ENCODE data around the gene RALGAPA2. TPM values are rescaled to one million over a fixed set of nuclear protein-coding genes. Genes with fewer than 3 reads are reported as not detected.

Gene RALGAPA2
- total RNA-seq, 1 donor = 6.2 TPM

- TF ChIP-seq, protein P1, sequence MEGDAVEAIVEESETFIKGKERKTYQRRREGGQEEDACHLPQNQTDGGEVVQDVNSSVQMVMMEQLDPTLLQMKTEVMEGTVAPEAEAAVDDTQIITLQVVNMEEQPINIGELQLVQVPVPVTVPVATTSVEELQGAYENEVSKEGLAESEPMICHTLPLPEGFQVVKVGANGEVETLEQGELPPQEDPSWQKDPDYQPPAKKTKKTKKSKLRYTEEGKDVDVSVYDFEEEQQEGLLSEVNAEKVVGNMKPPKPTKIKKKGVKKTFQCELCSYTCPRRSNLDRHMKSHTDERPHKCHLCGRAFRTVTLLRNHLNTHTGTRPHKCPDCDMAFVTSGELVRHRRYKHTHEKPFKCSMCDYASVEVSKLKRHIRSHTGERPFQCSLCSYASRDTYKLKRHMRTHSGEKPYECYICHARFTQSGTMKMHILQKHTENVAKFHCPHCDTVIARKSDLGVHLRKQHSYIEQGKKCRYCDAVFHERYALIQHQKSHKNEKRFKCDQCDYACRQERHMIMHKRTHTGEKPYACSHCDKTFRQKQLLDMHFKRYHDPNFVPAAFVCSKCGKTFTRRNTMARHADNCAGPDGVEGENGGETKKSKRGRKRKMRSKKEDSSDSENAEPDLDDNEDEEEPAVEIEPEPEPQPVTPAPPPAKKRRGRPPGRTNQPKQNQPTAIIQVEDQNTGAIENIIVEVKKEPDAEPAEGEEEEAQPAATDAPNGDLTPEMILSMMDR (IDR thresholded peaks at IDR 0.05; ENCODE audit: extremely low read depth, low read depth, low read length) = no peak
- H2AFZ ChIP-seq (ENCODE audit: low read length) = peak overlapping the region; percentile 50
- peak; percentile 78 for DNase-seq (ENCODE audit: insufficient read length, low spot score, missing footprints)
- H3K79me2 ChIP-seq (ENCODE audit: insufficient read depth, low read length) = no peaks in the 10 kb centered on the region
- H3K4me2 ChIP-seq (ENCODE audit: insufficient read depth, low read length) = peak overlapping the region; percentile 49
- no peaks in the 10 kb centered on the region for H3K27me3 ChIP-seq (ENCODE audit: insufficient read depth, low read length)
- no peak overlapping the region for H3K4me3 ChIP-seq (ENCODE audit: insufficient read depth, low read length)
- no peaks in the 10 kb centered on the region for H3K36me3 ChIP-seq (ENCODE audit: insufficient read depth, low read length)
- H4K20me1 ChIP-seq (ENCODE audit: insufficient read depth, low read length) = no peaks in the 10 kb centered on the region
- peak overlapping the region; percentile 33 for H3K27ac ChIP-seq (ENCODE audit: low read depth, low read length)
- peaks cover 3% of the 10 kb centered on the region for H3K4me1 ChIP-seq (ENCODE audit: insufficient read depth, low read length)
- no peaks in the 10 kb centered on the region for H3K9me3 ChIP-seq (ENCODE audit: low read depth, low read length)
Observed at GRCh38 chr20:20457392-20458126, 254.9 kb downstream of the RALGAPA2 start.

- H2AFZ ChIP-seq (ENCODE audit: low read length) = no peak overlapping the region
- H4K20me1 ChIP-seq (ENCODE audit: insufficient read depth, low read length) = no peaks in the 10 kb centered on the region
- H3K36me3 ChIP-seq (ENCODE audit: insufficient read depth, low read length) = no peaks in the 10 kb centered on the region
- H3K4me1 ChIP-seq (ENCODE audit: insufficient read depth, low read length) = peaks cover 3% of the 10 kb centered on the region
- no peaks in the 10 kb centered on the region for H3K27me3 ChIP-seq (ENCODE audit: insufficient read depth, low read length)
- H3K4me3 ChIP-seq (ENCODE audit: insufficient read depth, low read length) = no peak overlapping the region
- H3K79me2 ChIP-seq (ENCODE audit: insufficient read depth, low read length) = no peaks in the 10 kb centered on the region
- H3K4me2 ChIP-seq (ENCODE audit: insufficient read depth, low read length) = no peak overlapping the region
- H3K9me3 ChIP-seq (ENCODE audit: low read depth, low read length) = no peaks in the 10 kb centered on the region
- DNase-seq (ENCODE audit: insufficient read length, low spot score, missing footprints) = no peak
- TF ChIP-seq, protein P1 (IDR thresholded peaks at IDR 0.05; ENCODE audit: extremely low read depth, low read depth, low read length) = no peak
- no peak overlapping the region for H3K27ac ChIP-seq (ENCODE audit: low read depth, low read length)
Observed at GRCh38 chr20:20456741-20457140, 255.7 kb downstream of the RALGAPA2 start.

DNA sequence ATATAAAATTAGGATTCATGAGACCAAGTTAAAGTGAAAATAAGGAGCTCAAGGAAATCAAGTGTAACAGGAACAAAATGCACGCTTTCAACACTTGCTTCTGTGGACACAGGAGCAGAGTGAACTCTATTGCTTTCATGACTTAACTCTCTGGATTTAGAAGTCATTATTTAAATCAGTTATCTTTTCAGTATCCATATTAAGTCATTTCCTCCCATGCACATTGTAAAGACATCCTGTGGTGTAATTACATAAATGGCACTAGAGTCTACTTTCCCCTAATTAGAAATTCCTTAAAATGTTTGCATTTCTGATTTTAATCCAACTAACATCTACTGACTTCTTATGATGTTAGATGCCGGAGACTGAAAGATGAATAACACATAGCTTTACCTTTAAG lies 256.5 kb downstream of the RALGAPA2 start:
- no peak overlapping the region for H3K4me2 ChIP-seq (ENCODE audit: insufficient read depth, low read length)
- no peaks in the 10 kb centered on the region for H3K9me3 ChIP-seq (ENCODE audit: low read depth, low read length)
- DNase-seq (ENCODE audit: insufficient read length, low spot score, missing footprints) = no peak
- H4K20me1 ChIP-seq (ENCODE audit: insufficient read depth, low read length) = no peaks in the 10 kb centered on the region
- H3K27me3 ChIP-seq (ENCODE audit: insufficient read depth, low read length) = no peaks in the 10 kb centered on the region
- H3K4me1 ChIP-seq (ENCODE audit: insufficient read depth, low read length) = peaks cover 3% of the 10 kb centered on the region
- H3K4me3 ChIP-seq (ENCODE audit: insufficient read depth, low read length) = no peak overlapping the region
- H3K79me2 ChIP-seq (ENCODE audit: insufficient read depth, low read length) = no peaks in the 10 kb centered on the region
- no peaks in the 10 kb centered on the region for H3K36me3 ChIP-seq (ENCODE audit: insufficient read depth, low read length)
- TF ChIP-seq, protein P1 (IDR thresholded peaks at IDR 0.05; ENCODE audit: extremely low read depth, low read depth, low read length) = no peak
- no peak overlapping the region for H3K27ac ChIP-seq (ENCODE audit: low read depth, low read length)
- H2AFZ ChIP-seq (ENCODE audit: low read length) = no peak overlapping the region

- H3K27me3 ChIP-seq (ENCODE audit: insufficient read depth, low read length) = no peaks in the 10 kb centered on the region
- no peaks in the 10 kb centered on the region for H3K9me3 ChIP-seq (ENCODE audit: low read depth, low read length)
- TF ChIP-seq, protein P1 (IDR thresholded peaks at IDR 0.05; ENCODE audit: extremely low read depth, low read depth, low read length) = no peak
- no peak overlapping the region for H3K4me2 ChIP-seq (ENCODE audit: insufficient read depth, low read length)
- no peak overlapping the region for H2AFZ ChIP-seq (ENCODE audit: low read length)
- no peak overlapping the region for H3K4me3 ChIP-seq (ENCODE audit: insufficient read depth, low read length)
- H3K27ac ChIP-seq (ENCODE audit: low read depth, low read length) = no peak overlapping the region
- H3K36me3 ChIP-seq (ENCODE audit: insufficient read depth, low read length) = no peaks in the 10 kb centered on the region
- H4K20me1 ChIP-seq (ENCODE audit: insufficient read depth, low read length) = no peaks in the 10 kb centered on the region
- DNase-seq (ENCODE audit: insufficient read length, low spot score, missing footprints) = no peak
- H3K4me1 ChIP-seq (ENCODE audit: insufficient read depth, low read length) = peaks cover 3% of the 10 kb centered on the region
- no peaks in the 10 kb centered on the region for H3K79me2 ChIP-seq (ENCODE audit: insufficient read depth, low read length)
Observed at GRCh38 chr20:20454850-20455627, 257.4 kb downstream of the RALGAPA2 start.

Measured in osteoblast (primary cell).